SKM-1 (cell line): Measurements from ENCODE around the gene AUTS2.

Experiments used
- DNase-seq: peaks from one replicate; lab custom pipeline; 2025; ENCODE audit not compliant: unreplicated experiment; lab: John Stamatoyannopoulos, UW

Gene AUTS2

DNA sequence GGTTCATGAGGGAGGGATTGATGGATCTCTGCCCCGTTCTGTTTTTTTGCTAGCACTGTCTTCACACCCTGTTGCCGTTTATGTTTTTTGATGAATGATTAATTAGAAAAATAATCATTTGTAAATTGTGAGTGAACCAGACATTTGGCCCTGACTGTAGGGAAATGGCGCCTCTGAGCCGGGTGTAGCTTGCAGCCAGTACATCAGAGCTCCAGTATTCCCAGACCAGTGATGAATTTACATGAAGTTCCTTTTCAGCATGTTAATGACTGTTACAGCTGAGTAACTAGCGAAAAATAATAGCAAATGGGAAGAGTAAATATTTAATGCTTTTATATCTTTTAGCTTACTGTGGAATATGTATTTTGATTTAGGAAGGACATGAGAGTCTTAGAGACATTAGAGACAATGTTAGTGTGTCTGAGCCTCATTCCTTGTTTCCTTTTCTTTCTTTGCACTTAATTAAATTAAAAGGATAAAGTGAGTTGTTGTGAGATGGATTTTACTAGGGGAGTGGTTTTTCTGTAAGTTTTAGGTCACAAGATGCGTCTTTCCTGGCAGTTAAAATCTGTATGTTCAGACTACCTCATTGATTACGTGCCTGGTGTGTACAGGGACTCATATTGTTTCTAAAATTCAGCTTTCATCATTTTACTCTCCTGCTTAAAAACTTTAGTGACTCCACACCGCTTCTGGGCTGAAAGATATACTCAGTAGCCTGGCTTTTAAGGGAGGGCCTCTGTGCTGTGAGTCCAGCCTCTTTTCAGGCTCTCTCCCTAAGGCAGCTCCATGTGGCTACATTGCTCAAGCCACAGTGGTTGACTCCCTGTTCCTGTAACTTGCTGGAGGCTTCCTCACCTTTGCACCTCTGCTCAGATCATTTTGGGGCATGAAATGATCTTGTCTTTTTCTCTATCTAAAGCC is 86.4 kb downstream of the AUTS2 start:
- peak; percentile 24 for DNase-seq

DNA sequence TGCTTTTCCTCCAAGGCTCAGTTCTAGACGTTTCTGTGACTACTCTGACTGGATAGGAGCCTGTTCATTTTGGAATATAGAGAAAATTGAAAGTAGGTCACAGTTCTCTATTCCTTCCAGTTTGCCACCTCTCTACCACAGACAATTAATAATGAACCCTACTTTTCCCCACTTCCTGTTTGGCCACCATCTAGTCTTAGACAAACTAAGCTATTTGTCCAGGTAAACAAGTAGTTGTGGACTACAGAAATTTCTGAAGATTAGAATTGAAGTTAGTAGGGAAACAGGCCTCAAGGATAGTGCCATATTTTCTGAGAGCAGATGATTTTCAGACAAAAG is 87.0 kb downstream of the AUTS2 start:
- DNase-seq: no peak

DNA sequence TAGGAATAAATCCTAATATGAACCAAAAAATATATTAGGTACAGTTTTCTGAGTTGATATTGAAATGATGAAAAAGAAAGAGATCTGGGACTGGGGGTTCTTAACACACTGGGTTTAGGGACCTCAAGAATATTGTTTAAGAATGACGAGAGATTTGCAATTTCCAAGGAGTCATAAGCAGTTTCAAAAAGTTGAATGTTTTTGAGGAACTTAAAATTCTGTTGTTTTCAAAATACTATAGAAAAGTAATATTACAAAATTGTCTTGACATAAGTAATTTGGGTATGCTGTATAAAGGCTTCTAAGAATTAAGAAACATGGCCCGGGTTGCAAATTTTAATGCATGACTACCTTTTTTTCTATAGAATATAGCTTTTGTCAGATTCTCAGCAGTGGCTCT is 88.1 kb downstream of the AUTS2 start:
- DNase-seq: no peak

DNA sequence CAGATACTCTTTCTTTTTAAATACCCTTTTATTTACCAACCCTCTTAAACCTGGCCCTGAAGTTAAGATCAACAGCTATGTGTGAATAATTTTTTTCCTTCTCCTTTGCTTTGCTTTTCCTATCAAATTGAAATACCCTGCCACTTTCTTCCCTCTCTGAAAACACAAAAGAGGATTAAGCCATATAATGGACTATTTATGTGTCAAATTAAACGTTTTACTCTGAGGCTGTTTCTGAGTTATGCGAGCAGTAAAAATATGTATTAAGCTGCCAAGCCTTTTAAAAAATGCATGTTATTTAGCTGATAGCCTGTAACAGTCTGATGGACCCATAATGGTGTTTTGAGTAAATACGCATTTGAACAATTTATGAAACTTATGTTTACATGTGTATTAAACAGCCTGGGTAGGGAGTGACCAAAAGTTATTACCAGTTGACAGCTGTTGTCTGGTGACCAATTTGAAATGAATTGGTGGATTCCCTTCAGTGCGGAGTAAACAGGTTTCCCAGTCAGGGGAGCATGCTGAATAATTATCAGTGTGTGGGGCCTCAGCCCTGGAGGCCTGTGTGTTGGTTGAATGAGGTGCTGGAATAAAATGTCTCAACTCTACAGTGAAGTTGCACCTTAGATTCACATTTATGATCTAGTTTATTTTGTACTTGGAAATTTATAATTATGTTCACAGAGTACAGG is 89.6 kb downstream of the AUTS2 start:
- DNase-seq: no peak

DNA sequence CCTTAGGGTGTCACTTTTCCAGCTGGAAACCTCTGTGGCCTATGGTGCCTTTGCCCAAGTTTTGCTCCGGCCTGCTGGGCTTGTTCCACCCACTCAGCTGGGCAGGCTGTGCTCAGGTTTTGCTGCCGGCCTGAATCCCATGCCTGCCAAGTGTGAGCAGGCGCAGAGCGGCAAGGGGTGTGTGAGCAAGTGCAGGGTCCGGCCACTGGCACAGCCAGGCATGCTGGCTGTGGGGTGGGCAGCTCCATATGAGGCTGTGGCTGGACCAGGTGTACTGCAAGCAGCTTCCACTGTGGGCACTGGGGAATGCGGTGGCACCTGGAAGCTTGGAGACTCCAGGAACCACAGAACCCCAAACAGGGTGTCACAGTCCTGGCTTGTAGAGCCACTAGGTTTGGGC is 92.1 kb downstream of the AUTS2 start:
- DNase-seq: no peak

DNA sequence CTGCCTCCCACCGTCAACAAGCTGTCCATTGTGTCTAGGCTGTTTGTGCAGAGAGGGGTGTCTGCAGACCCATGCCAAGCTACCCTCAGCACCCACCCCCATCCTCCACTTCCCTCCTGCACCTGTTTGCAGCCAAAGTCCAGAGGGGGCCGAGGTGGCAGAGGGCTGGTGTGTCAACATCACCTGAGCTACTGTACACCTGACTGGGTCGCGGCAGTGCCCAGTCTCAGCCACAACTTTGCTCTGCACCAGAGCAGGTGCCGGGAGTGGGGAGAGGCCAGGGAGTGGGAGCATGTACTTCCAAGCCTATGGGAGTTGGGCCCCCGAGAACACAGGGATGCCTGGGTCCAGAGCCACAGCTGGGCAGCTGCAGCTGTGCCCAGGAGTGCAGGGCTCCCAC is 93.1 kb downstream of the AUTS2 start:
- DNase-seq: no peak

DNA sequence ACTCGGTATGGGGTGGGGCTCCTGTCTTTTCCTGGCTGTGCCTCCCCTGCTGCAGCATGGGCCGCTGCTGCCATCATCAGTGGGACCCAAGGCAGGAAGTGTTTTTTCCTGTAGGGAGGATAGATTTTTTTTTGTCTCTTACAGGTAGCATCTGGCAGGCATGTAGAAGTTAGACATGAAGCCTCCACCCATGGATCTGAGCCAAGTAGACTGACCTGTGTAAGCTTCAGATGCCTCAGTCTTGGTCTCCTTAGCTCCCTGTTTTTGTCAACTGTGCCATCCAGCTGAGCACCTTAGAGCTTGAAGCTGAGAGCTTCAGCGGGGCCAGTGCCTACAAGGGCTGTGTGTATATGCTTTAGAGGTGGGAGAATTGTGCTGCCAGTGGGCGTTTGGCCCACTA is 93.5 kb downstream of the AUTS2 start:
- no peak for DNase-seq

DNA sequence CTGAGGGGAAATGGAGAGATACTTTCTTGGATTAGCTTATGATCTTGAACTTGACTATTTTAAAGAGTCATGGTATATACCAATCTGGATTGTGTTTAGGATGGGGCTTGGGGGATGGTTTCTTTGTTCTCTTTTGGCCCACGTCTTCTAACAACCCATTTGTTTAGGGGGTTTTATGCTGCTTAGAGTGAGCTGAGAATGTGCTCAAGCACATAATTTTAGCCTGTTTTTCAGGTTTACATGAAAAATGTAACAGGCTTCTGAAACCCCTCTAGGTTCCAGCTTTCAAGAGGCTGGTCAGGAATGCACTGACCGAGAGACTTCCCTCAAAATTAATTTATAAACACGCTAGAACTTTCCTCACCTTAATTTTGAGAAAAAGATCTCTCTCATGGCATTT is 94.3 kb downstream of the AUTS2 start:
- no peak for DNase-seq

DNA sequence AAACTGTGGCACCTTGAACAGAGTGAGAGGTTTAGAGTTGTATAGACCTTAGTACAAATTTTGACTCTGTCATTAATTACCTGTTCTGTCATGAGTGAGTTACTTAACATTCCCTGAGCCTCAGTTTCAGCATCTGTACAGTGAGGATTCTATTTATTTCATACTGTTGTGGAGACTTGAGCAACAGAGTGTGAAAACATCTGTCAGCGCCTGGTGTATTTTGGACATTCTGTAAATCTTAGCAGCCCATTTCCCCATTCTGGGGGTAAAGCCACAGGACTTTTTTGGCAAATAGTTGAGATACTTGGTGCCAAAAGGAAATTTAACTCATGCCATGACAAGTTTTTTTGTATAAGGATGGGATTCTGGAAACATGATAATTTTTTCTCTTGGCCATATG is 94.8 kb downstream of the AUTS2 start:
- no peak for DNase-seq

DNA sequence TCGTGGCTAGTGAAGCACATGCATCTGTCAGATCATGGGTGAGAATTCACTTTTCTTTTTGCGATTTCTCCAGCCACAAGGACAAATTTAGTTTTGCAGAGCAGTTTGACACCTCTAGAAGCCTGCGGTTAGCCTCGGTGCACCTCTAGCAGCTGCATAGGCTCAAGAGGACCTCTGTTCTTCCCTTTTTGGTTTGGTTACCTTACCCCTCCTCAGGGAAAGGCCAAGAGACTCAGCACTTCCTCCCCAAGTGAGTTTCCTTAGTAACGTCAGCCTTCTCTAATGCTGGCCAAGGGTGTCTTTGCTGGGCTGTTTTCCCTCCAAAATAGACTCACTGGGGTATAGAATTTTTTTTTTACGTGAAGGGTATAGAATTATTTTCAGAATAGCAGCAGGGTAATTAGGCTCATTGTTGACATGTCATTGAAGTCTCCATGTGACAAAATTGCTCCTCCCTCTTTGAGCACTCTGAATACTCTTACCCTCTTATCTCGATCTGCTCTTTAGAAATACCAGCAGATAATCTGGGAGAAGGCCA is 97.8 kb downstream of the AUTS2 start:
- peak; percentile 51 for DNase-seq

DNA sequence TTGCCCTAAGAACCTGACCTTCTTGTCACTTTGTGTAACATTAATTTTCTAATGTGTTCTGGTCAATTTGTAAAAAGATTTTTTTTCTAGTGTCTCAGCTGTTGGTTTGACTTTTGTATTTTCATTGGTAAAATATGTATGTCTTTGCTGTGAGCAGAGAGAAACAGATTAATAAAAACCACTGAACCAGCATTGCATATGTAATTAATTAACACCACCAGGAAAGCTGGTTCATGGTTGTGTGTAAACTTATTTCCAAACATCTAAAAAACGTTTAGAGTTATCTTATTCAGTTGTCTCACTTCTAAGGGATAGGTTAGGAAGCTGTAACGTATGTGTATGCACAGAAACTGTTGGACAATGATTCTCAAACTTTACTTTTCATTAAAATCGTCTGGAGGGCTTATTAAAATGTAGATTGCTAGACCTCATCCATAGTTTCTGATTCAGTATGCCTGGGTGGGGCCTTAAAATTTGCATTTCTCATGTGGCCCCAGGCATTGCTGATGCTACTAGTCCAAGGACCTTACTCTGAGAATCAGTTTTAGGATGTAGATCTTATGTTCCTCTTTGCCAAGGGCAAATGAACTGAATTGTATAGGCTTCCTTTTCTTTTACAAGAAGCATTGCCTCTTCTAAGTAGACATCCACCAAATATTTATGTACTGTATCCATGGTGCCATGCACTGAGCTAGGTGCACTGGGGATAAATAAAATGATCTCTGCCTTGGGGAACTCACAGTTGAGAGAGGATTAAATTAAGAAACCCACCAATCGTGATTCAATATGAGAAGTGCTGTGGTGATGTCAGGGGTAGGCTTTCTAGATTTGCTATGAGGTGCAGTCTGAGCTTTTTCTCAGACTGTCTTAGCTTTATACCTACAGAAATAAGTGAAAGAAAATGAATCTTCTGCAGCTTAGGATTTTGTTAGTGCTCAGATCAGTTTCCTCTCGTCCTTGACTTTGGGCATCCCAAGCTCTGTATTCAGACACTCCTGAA is 98.7 kb downstream of the AUTS2 start:
- no peak for DNase-seq

DNA sequence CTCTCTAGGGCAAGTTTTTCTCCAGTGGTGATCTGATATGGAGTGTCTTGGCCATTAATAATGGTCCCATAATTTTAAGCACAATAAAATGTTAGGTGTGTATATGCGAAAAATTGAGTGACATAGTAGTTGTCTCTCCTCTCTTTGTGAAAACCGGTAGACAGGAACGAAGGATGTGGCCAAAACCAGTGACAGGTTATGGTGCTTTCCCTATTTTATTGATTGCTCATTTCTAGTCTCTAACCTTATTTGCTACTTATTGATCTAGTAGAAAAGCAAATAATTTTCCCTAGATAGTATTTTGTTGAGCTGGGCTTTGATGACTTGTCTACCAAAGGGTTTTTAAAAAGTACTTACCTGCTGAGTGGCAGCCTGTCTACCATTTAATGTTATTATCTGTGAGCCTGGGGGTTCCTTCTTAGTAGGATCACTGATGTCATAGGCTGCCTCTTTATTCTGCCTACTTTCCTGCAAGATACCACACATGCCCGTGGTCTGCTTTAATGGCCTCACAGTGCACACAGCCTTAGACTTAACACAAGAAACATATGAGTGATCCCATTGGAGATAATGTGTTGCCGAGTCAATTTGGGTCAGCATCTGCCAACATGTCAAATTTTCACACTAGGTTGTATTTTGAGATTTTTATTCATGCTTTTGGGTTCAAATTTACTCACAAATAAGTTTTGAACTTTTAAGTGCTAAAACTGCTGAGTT is 100.0 kb downstream of the AUTS2 start:
- DNase-seq: no peak

DNA sequence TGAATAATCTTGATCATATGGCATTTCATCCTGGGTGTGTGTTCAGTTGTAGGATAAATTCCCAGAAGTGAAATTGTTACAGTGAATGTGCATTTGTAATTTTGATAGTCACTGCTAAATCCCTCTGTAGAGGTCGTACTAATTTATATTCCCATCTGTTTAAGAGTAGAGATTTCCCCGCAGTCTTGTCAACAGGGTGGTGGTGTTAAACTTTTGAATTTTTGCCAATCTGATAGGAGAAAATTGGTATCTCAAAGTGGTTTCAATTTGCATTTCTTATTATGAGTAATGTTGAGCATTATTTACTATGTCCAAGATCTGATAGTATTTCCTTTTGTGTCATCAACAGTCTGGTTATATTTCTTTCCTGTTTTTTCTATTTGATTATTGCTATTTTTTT is 101.7 kb downstream of the AUTS2 start:
- no peak for DNase-seq

DNA sequence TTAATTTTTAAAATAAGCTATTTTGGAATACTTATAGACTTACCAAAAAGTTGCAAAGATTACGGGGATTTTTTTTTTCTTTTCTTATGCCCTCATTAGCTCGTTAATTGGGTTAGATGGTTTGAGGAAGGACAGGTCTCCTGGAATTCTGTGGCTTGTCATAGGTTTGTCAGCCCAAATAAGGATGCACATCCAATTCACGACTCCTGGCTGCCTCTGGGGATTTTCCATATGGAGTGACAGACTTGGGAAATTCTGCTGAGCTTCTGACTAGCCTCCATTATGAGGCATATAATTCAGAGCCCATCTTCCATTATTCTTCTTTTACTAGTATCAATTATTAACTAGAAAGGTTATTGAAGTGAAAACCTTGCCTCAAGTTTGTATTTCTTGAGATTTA is 102.1 kb downstream of the AUTS2 start:
- no peak for DNase-seq

DNA sequence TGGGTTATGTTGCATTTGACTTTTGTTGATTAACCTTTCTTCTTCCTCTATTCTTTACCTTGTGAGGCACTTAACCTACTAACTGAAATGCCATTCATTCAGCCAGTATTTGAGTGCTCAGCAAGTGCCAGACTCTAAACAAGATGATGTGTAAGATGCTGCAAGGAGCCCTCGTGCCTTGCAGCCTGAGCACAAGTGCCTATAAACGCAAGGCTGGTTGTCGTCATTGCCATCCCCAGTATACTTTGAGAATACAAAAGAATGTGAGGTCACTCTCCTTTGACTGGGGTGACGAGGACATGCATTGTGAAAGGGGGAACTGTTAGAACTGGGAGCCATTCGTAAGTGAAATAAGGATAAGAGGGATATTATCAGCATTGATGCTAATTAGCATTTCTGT is 103.0 kb downstream of the AUTS2 start:
- no peak for DNase-seq

DNA sequence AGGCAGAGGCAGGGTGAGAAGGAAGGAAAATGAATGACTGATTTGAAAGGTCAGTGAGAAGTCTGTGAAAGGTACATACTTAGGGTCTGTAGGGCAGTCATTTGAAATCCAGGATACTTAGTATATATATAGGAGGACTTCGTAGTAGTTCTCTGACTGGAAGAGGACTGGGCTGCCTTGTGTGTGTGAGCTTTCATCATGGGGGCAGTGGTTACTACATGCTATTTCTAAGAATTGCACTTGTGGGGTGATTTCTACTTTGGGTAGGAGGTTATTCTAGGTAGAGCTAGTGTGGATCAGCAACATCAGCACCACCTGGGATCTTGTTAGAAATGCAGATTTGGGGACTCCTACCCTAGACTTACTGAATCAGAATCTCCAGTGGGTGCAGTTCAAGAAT is 104.1 kb downstream of the AUTS2 start:
- DNase-seq: no peak

DNA sequence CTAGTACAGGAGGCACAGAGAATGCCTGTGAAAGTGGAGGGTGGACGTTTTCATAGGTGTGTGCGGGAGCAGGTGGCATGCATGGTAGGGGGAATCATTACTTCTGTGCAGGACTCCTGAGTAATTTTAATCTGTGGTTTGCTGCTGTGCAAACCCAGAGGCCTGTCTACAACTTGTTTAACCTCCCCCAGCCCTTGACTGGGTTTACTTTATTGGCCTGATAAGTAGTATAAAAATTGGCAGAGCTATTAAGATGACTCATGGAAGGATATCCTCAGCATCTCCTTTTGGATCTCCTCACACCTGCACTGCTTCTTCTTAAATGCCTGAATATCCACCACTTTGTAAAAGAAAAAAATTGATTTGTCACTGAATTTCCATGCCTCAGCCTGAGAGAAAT is 104.8 kb downstream of the AUTS2 start:
- no peak for DNase-seq

DNA sequence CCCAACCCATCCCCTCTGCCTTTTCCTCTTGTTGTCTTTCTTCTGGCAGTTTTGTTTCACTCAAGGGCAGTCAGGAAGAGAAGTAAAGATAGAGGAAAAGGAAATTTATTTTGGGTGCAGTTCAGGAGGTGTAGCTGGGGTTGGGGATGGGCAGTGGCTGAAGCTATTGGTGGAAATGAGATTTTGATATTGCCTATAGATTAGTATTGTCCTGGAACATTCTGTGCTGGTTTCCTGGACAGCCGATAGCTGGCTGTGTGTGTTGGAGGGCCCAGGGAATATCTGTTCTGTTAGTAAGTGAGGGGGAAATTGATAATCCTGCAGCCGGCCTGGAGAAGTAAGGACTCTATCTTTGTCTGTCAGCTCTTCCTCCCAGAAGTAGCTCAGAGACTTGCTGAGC is 107.8 kb downstream of the AUTS2 start:
- no peak for DNase-seq

DNA sequence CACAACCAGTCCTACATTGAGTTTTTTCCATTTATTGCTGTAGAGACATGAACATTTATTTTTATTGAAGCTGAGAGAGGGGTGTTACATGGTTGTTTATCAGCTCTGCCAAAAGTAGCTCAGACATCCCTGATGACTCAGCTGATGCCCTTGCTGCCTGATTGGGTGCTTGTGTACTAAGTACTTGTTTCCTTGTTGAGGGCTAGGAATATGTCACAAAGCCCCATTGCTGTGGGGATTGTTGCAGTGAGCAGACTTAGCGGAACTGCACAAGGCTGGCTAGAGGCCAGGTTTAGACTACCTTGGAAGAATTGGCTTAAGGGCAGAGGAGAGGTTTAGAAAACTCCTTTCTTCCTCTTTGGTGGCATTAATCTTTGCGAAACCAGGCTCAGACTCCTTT is 110.6 kb downstream of the AUTS2 start:
- no peak for DNase-seq

DNA sequence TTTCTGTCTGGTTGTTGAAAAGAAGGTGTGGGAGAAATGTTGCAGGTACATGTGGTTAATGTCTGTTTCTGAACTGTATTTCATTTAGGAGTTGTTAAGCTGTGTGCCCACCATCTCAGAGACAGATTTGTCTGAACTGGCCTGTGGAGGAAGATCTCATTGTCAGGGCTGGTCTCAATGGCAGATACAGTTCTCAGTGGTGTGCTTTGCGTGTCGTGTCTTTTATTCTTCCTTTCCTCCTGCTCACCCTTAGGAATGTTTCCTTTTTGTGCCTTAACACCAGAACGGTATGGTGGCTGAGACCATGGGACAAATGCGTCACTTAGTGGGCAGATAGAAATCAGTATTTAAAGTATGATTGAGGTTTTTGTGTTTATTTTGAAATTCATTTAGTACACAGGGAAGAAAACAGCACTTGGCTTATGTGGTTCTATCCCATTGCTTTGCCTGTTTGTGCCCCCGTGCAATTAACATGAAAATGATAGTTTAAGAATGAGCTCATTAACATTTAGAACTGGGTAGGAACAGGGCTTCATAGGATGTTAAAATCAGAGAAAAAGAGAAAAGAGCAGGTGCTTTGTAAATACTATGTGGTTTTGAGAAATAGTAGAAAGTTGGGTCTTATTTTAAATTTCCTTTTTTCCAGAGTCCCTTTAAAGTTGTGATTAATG is 112.6 kb downstream of the AUTS2 start:
- DNase-seq: no peak
